Panc1 (cell line): ENCODE measurements around the gene MTR. TPM values are rescaled to one million over a fixed set of nuclear protein-coding genes. Genes with fewer than 3 reads are reported as not detected.

Experiments used
- ATAC-seq: fragments of 200-7000 bp; cut with Tn5 transposase; 2 replicates; pipeline ENCODE4 v1.9.1; 2020; ENCODE audit warnings: mild to moderate bottlenecking, moderate library complexity
- BruUV-seq: library from RNA; stranded (reverse); fragments of 400-500 nt; replicated peaks from 2 replicates; lab custom pipeline; 2021; lab: Mats Ljungman, UMichigan
- CTCF ChIA-PET: fragments of 300-600 bp; sonication (Branson Sonifier 250); formaldehyde crosslinking; loops from one replicate; lab custom pipeline; 2022; ENCODE audit warnings: antibody characterized with exemption; lab: Charles Lee
- POLR2A ChIA-PET: fragments of 300-600 bp; sonication (Branson Sonifier 250); formaldehyde crosslinking; loops from one replicate; lab custom pipeline; 2022; ENCODE audit warnings: antibody characterized with exemption; lab: Charles Lee
- DNase-seq: peaks from one replicate; pipeline ENCODE4 v3.0.0-alpha.2; 2010; ENCODE audit warnings: low read depth, low spot score
- H3K27ac ChIP-seq: 2 replicates; pipeline ENCODE4 v1.5.1; 2011; ENCODE audit warnings: mild to moderate bottlenecking, low read length, inconsistent platforms
- H3K27me3 ChIP-seq: fragments of 200-500 bp; sonication (Bioruptor generic); 2 replicates; pipeline ENCODE4 v1.6.0; 2014; ENCODE audit warnings: low read length, inconsistent platforms; ENCODE audit not compliant: control insufficient read depth, insufficient read depth
- H3K36me3 ChIP-seq: fragments of 200-500 bp; sonication (Bioruptor generic); 2 replicates; pipeline ENCODE4 v1.5.1; 2014; ENCODE audit warnings: inconsistent platforms, mild to moderate bottlenecking, low read length, moderate library complexity; ENCODE audit not compliant: control insufficient read depth, insufficient read depth
- H3K4me1 ChIP-seq: 2 replicates; pipeline ENCODE4 v1.5.1; 2011; ENCODE audit warnings: inconsistent platforms, mild to moderate bottlenecking, low read length, moderate library complexity; ENCODE audit not compliant: control insufficient read depth, insufficient read depth
- H3K4me3 ChIP-seq, 2 experiments: 2 replicates each; pipeline ENCODE4 v1.5.1; 2011 to 2012; ENCODE audit warnings: low read depth in 2 of 2, low read length in 2 of 2, mild to moderate bottlenecking in 2 of 2, inconsistent platforms in 1 of 2, moderate library complexity in 1 of 2
- H3K9me3 ChIP-seq: fragments of 200-500 bp; sonication (Bioruptor generic); 2 replicates; pipeline ENCODE4 v1.5.1; 2014; ENCODE audit warnings: low read depth, mild to moderate bottlenecking, inconsistent platforms, low read length, moderate library complexity; ENCODE audit not compliant: control insufficient read depth, insufficient read depth
- POLR2AphosphoS5 ChIP-seq: IDR thresholded peaks from 2 replicates; pipeline ENCODE4 v1.6.1; 2012; ENCODE audit warnings: mild to moderate bottlenecking, low read depth, low read length, moderate library complexity
- SIN3A ChIP-seq: IDR thresholded peaks from 2 replicates; pipeline ENCODE4 v1.6.1; 2012; ENCODE audit warnings: low read depth, mild to moderate bottlenecking, low read length, moderate library complexity, borderline replicate concordance; ENCODE audit not compliant: insufficient read depth
- TCF7L2 ChIP-seq: IDR thresholded peaks from 2 replicates; pipeline ENCODE4 v1.6.1; 2011; ENCODE audit warnings: mild to moderate bottlenecking, low read depth, low read length, inconsistent platforms
- in situ Hi-C: cut with HindIII; loops from 2 replicates; pipeline ENCODE4 v1.10.0; 2016; ENCODE audit warnings: low sequenced_read_pairs, low pct_unique_long_range_greater_than_20kb
- intact Hi-C: fragments of 100-400 bp; cut with micrococcal nuclease; formaldehyde crosslinking; loops from one replicate; pipeline ENCODE4 v1.10.0; 2022; ENCODE audit not compliant: unreplicated experiment
- total RNA-seq: library from RNA; stranded (reverse); gene quantifications from one replicate; pipeline ENCODE4 v1.2.1, GENCODE V29; 2021; ENCODE audit not compliant: unreplicated experiment
- TF ChIP-seq, protein P1 (sequence below), 2 experiments: IDR thresholded peaks; 2 replicates each; pipeline ENCODE4 v1.6.1; 2011 to 2012; ENCODE audit warnings: low read depth in 2 of 2, control low read depth in 1 of 2, low read length in 1 of 2, mild to moderate bottlenecking in 1 of 2, moderate library complexity in 1 of 2; ENCODE audit not compliant: insufficient read depth in 1 of 2
- TF ChIP-seq, protein P2 (sequence below): fragments of 450-650 bp; IDR thresholded peaks from 2 replicates; pipeline ENCODE4 v1.5.1; 2017; ENCODE audit warnings: mild to moderate bottlenecking

MTR gene
- total RNA-seq, 1 experiment from 2014 or later = 33.7 TPM

DNA sequence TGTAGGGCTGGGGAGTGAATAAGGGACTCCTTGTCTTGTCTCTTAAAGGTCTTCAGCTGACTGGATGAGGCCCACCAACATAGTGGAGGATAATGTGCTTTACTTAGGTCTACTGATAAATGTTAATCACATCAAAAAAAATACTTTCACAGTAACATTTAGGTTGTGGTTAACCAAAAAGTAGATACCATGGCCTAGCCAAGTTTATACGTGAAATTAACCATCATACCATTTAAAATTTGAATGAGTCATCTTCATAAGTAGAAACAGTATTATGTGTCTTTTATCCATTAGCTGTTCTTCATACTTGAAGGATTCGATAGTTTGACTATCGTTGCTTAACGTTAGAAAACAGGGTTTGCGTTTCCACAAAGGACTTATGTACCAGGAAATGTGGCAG is 80.9 kb downstream of the MTR start:
- Histone ChIP-seq H3K36me3 (peaks cover 4% of the 10 kb centered on the region; the same call in 1 of the 2 replicates), H3K27me3 (no peaks in the 10 kb centered on the region), H3K27ac (no peak overlapping the region), H3K9me3 (no peaks in the 10 kb centered on the region), H3K4me1 (no peaks in the 10 kb centered on the region), H3K4me3 (no peak overlapping the region)
- TF ChIP-seq, protein P1, sequence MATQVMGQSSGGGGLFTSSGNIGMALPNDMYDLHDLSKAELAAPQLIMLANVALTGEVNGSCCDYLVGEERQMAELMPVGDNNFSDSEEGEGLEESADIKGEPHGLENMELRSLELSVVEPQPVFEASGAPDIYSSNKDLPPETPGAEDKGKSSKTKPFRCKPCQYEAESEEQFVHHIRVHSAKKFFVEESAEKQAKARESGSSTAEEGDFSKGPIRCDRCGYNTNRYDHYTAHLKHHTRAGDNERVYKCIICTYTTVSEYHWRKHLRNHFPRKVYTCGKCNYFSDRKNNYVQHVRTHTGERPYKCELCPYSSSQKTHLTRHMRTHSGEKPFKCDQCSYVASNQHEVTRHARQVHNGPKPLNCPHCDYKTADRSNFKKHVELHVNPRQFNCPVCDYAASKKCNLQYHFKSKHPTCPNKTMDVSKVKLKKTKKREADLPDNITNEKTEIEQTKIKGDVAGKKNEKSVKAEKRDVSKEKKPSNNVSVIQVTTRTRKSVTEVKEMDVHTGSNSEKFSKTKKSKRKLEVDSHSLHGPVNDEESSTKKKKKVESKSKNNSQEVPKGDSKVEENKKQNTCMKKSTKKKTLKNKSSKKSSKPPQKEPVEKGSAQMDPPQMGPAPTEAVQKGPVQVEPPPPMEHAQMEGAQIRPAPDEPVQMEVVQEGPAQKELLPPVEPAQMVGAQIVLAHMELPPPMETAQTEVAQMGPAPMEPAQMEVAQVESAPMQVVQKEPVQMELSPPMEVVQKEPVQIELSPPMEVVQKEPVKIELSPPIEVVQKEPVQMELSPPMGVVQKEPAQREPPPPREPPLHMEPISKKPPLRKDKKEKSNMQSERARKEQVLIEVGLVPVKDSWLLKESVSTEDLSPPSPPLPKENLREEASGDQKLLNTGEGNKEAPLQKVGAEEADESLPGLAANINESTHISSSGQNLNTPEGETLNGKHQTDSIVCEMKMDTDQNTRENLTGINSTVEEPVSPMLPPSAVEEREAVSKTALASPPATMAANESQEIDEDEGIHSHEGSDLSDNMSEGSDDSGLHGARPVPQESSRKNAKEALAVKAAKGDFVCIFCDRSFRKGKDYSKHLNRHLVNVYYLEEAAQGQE (IDR thresholded peaks at IDR 0.05; ENCODE audit: insufficient read depth in 1 of 2, low read depth in 2 of 2, low read length in 1 of 2) = no peak
- TF ChIP-seq, protein P2, sequence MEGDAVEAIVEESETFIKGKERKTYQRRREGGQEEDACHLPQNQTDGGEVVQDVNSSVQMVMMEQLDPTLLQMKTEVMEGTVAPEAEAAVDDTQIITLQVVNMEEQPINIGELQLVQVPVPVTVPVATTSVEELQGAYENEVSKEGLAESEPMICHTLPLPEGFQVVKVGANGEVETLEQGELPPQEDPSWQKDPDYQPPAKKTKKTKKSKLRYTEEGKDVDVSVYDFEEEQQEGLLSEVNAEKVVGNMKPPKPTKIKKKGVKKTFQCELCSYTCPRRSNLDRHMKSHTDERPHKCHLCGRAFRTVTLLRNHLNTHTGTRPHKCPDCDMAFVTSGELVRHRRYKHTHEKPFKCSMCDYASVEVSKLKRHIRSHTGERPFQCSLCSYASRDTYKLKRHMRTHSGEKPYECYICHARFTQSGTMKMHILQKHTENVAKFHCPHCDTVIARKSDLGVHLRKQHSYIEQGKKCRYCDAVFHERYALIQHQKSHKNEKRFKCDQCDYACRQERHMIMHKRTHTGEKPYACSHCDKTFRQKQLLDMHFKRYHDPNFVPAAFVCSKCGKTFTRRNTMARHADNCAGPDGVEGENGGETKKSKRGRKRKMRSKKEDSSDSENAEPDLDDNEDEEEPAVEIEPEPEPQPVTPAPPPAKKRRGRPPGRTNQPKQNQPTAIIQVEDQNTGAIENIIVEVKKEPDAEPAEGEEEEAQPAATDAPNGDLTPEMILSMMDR = no peak
- no peak for TF ChIP-seq TCF7L2
- intact Hi-C loops (no loop called here), in situ Hi-C loops (no loop called here)
- no TSS peak for BruUV-seq
- no peak for ATAC-seq
- ChIA-PET CTCF (interaction anchor here (0.5 kb wide), 1 partner anchor 267 kb away, joined by 4 read pairs; no protein-coding TSS in a partner anchor), POLR2A (no interaction called here)
- no peak for DNase-seq

DNA sequence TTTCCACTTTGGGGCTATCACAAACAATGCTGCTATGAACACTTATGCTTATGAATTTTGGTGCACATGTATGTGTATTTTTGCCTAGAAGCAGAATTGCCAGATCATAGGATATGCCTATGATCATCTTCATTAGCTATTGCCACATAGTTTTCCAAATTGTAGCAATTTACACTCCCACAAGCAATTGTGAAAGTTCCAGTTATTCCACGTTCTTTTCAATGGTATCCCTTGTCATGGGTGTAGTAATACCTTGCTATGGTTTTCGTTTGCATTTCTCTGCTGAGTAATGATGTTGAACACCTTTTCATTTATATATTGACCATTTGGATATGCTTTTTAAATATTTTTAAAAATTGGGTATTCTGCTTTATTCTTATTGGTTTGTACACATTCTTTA is 82.6 kb downstream of the MTR start:
- in situ Hi-C loops = no loop called here
- Histone ChIP-seq H3K27ac (no peak overlapping the region), H3K27me3 (no peaks in the 10 kb centered on the region), H3K4me3 (no peak overlapping the region), H3K9me3 (no peaks in the 10 kb centered on the region), H3K36me3 (peaks cover 4% of the 10 kb centered on the region; the same call in 1 of the 2 replicates), H3K4me1 (no peaks in the 10 kb centered on the region)
- TF ChIP-seq, protein P2 = no peak
- no peak for TF ChIP-seq TCF7L2
- TF ChIP-seq, protein P1 (IDR thresholded peaks at IDR 0.05; ENCODE audit: insufficient read depth in 1 of 2, low read depth in 2 of 2, low read length in 1 of 2) = no peak
- TF ChIP-seq POLR2AphosphoS5 = no peak
- no peak for TF ChIP-seq SIN3A
- intact Hi-C loops = no loop called here
- DNase-seq (no peak), ATAC-seq (no peak)
- ChIA-PET POLR2A (no interaction called here), CTCF (no interaction called here)
- BruUV-seq = no TSS peak
